Measurements from ENCODE around the gene CCDC6.
"Not testable (repeated sequence)": the region's sequence is repeated elsewhere in the genome, so short reads cannot be mapped to it uniquely, and the experiment has no call there.

CCDC6 gene

DNA sequence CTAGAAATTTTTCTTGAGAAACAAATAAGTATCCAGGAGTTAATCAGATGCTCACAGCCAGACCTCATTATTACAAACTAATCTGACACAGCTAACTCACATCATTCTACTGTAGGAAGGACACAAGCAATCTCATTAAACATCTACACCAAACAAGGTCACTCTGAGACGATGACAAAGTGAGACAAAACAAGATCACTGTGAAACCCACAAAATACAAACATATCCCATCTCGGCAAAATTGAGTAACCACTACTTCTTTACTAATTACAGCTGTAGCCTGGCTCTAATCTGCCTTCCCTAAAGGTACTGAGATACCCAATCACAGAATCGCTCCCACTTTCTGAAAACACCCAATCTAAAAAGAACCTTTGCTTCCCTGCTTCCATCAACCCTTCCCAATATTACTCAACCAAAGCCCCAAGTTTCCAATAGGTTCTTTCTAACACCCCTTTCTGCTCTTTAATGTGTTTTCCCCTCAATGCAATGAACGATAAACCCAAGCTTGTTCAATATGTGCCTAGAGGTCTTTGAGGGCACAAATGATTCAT, 26.9 kb downstream of the CCDC6 start:
- DNase-seq, result no peak

DNA sequence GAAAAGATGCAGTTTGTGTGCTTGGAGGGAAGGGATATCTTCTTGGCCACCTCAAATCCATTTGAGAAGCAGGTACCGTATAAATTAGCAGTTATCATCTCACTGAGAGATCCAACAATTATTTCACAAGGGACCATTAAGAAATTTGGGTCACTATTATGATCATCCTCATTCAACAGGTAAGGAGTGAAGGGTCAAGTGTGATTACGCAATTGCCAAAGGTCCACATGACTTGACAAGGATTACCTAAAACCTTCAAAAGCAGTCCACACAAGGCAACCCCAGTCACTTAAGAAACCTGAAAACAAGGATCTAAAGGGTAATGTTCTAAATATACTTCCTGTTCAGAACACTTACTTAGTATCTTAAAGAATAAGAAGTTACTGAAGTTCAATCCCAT, 27.4 kb downstream of the CCDC6 start:
- DNase-seq, result no peak

DNA sequence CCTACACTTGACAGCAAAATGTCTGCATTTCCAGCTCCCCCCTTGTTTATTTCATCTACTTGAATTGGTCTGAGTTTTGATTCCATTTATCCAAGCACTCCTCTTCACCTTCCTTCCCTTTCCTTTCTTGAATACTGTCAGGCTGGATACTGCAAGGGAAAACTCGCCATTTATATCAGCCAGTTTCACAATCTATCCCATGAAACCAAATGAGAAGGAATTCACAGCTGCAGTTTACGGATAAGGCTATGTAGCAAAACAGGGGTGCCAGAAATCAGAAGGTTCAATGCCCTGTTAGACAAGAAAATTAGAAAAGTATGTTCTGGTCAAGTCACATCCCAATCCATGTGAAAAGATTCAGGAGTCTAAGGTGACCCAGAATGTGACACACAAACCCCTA, 28.1 kb downstream of the CCDC6 start:
- DNase-seq, result no peak

DNA sequence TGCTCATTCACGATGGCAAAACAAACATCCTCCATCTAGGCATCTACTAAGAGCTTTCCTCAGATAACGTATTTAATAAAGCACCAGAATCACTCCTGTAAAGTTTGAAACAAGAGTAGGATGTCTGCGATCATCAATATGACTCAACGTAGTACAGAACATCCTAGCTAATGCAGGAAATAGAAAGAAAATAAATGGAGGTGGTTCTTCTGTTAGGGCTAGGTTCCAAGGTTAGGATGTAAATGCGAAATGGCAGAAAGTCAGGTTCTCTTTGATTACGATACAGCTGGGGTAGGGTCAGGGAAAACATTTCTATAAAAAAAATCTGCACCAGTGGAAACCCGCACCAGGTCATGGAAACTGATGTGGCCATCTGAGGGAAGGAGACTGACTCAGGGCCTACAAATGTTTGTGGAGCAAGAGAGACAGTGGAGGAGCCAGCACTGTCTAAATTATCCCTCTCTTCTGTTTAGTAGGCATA, 29.1 kb downstream of the CCDC6 start:
- DNase-seq, result no peak

DNA sequence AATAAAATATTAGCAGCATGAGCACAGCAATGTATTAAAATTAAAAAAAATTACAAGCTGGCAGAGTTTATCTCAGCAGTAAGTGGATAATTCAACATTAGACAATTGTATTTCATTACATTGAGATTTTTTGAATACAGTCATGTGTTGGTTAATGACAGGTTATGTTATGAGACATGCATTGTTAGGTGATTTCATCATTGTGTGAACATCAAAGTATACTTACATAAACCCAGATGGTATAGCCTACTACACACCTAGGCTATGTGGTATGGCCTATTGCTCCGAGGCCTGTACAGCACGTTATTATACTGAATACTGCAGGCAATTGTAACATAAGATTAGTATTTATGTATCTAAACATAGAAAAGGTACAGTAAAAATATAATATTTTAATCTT, 29.7 kb downstream of the CCDC6 start:
- no peak for DNase-seq

DNA sequence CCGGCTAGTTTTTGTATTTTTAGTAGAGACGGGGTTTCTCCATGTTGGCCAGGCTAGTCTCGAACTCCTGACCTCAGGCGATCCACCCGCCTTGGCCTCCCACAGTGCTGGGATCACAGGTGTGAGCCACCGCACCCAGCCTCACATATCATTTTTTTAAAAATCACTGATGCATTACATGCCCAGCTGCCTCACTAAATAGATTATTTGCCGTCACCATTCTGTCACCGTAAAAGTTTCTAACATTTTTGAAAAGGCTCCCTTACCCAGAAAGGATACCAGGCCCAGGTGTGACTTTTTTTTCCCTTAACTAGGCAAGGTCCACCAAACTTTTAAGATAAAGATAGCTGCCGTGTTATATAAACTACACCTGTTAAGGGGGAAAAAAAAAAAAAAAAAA, 30.1 kb downstream of the CCDC6 start:
- DNase-seq, result not testable (repeated sequence)

DNA sequence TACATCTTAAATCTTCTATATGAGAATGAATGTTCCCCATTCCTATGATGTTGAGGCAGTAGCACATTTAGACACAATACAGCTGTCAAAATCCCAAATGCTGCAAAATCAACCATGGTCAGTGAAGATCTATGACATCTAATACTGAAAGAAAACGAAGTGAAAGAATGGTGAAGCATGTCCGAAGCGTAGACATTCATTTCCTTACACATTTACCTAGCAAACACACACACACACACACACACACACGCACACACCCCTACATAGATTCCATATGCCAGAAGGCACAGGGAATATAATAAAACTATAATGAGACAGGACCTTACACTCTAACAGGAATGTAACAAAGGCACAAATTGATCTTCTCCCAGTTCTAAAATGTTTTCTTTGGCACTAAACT, 32.5 kb downstream of the CCDC6 start:
- no peak for DNase-seq

DNA sequence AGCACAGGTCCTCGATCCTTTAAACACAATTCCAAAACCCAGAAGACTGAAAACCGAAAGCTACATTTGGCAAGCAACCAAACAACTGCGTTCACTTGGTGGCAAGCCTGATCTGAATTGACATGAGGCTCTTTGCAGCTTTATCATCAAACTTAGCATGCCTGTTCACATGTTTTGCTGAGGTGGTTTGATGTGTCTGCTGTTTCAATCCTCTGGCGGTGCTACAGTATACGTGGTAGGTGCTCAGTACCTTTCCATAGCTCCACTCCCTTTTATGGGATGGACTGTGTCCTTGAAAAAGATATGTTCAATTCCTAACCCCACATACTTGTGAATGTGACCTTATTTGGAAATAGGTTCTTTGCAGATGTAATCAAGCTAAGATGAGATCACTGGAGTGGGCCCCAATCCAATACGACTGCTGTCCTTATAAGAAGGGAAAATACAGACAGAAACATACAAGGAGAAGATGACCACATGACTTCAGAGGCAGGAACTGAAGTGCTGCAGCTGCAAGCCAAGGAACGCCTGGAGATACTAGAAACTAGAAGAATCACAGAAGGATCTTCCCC, 33.4 kb downstream of the CCDC6 start:
- no peak for DNase-seq

DNA sequence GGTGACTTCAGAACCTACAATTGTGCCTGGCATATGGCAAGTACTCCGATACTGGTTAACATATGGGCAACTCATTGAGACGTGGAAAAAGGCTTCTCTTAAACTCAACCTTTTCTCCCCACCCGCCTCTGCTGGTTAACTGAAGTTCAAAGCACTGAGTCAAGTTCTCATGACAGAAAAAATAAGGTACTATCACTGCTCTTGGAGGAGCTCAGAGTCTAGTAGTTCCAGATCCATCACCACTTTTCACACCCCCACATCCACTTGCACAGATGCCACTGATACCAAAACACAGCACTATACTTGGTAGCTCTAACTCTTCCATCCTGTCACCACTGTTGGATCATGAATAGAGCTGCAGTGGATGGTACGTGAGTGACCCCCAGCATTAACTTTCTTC, 36.2 kb downstream of the CCDC6 start:
- DNase-seq, result no peak

DNA sequence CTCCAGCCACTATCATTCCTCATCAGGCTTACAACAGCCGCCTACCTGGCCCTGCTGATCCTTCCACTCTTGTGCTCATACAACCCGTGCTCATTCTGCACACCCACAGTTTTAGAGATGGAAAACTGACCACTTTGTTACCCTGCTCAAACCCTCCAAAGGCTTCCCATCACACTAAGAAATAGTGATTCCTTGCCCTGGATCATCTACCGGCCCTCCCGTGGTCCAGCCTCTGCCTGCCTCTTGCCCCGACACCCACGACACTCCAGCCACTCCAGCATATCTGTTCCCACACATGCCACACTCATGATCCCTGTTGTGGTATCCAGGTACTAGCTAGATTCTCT, 36.8 kb downstream of the CCDC6 start:
- no peak for DNase-seq

DNA sequence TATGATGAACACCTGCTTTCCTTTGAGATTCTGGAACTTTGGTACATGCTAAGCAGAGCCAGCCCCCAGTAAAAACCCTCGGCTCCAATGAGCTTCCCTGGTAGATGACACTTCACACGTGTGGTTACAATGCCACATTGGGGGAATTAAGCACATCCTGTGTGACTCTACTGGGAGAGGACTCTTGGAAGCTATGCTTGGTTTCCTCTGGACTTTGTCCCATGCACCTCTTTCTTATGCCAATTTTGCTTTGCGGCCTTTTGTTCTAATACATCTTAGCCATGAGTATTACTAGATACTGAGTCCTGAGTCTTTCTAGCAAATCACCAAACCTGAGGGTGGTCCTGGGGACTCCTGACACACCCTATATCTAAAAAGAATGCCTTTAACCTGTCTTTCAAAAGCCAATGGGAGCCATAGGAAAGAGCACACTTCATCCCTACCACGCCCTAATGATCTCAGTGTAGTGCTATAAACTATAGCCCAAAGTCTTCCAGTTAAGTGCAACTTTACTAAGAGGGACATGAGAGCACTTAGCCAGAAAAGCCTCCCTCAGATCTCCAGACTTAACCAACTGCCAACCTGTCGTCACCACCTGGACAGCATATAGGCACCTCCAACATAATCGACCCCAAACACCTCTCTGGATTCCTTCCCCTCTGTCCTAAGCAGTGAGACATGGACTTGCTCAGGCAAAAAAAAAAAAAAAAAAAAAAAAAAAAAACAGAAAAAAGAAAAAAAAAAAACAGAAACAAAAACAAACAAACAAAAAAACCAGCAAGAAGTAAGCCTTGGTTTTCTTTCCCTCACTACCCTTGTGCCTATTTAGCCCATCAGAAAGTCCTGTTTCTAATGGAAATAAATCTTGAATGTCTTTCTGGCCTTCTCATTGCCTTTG, 37.4 kb downstream of the CCDC6 start:
- DNase-seq, result no peak

DNA sequence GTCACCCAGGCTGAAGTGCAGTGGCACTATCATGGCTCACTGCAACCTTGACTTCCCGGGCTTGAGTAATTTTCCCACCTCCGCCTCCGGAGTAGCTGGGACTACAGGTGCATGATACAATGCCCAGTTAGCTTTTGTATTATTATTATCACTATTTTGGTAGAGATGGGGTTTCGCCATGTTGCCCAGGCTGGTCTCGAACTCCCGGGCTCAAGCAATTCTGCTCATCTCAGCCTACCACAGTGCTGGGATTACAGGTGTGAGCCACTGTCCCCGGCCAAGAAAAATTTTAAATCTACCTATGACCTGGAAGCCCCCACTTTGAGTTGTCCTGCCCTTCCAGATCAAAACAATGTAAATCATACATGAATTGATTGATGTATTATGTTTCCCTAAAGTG, 38.8 kb downstream of the CCDC6 start:
- DNase-seq, result no peak

DNA sequence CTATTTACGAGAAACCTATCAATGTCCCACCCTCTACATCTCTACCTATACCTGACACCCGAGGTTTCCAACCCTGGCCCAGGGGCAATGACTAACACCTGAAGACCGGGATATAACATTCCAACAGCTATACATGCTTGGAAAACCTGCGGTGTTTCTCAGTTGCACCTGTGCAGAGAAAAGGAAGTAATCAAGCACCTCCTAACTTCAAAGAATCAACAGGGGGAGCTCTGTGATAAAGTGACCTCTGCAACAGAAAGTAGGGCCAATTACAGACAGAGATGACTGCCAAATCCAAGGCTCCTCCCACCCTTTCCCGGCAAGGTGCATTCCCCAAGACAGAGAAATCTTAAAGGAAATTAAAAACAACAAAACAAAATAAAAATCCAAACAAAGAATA, 41.3 kb downstream of the CCDC6 start:
- DNase-seq, result no peak

DNA sequence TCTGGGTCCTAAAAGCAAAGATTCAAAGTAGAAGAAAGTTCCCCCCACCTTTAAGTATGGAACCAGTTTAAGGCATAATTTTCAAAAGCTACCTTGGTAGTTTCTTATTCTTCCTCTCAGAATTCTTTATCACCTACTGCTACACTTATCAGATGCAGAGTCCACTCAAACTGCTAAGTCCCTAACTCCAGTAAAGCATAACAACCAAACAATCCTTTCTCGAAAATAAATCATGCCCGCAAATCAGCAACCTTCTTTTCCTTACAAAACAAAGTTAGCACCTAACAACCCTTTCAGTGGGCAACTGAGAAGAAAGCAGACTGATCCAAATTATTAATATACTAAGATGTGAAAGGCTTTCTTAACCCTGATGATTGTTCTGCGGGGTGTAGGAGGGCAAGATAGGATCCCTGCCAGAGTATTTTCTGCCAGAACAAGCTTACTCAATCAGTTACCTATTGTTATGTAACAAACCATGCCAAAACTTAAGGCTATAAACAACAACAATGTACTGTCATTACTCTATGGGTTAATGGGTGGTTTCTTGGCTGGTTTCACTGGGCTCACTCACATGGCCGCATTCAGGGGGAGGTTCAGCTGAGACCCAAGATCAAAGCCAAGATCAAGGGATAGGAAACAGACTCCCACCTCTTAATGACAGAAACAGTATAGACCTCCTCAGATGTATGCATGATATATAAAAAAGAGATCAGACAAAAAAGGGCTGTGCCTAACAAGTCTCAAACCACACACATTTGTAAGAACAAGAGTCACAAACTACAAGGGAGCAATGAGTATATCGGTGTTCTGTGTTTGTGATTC, 42.0 kb downstream of the CCDC6 start:
- DNase-seq, result no peak

DNA sequence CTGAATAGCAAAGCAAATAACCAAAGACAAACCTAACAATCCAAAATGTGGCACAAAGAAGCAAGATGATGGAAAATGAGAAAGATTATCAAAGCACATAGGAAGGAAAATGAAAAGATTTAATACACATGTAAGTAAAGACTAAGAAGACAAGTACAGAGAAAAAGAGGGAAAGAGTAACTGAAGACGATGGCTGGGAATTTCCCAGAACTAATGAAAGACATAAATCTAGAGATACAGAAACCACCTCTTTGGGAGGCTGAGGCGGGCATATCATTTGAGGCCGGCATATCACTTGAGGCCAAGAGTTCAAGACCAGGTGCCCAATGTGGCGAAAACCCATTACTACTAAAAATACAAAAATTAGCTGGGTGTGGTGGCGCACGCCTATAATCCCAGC, 46.8 kb downstream of the CCDC6 start:
- no peak for DNase-seq

DNA sequence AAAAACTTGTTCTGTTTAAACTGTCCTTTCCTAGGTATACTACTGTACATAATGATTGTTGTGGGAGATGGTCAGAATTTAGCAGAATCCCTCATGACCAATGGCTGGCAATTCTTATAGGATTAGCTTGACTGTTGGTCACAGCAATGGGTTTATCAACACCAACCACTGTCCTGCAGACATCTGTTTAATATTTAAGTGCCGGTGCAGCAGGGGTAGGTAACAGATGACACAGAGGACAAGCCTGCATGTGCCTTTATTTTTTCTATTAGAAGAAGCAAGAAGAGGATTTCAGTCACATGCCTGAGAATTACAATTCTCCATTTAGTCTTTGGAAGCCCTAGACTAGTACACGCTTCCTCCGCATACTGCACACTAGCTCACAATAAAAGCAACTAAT, 48.4 kb downstream of the CCDC6 start:
- no peak for DNase-seq

DNA sequence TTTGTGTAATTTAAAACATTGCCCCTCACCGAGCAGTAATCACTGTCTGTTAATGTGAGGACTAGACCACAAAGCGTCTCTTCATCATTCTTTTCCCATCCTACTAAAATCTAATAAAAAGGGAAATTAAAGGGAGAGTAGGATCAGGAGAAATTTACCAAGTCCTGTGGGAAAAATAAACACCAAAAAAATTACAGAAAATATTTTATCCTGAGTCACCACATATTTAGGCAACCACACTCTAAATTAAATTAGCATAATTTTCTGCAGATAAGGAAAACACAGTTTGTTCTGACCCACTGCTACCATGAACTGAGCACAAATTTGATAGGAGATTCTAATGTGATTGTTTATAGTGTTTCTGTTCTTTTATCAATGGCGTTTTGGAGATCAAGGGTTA, 49.3 kb downstream of the CCDC6 start:
- DNase-seq, result no peak

DNA sequence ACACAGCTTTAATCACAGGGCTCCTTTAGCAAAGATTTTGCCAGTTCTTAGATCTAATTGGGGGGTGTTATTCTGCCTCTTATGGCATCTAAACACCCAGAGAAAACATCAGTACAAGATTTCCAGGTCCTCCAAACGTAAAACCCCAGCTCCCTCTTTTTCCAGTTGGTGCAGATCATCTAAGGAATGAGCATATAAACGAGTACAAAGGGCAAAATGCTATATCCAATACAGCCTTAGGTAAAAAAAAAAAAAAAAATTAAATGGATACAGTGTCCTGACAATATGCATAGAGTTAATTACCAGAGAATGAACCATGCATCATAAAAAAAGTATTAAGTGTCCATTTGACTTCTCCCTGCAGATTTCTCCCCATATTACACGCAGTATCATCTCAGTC, 50.3 kb downstream of the CCDC6 start:
- DNase-seq, result no peak

DNA sequence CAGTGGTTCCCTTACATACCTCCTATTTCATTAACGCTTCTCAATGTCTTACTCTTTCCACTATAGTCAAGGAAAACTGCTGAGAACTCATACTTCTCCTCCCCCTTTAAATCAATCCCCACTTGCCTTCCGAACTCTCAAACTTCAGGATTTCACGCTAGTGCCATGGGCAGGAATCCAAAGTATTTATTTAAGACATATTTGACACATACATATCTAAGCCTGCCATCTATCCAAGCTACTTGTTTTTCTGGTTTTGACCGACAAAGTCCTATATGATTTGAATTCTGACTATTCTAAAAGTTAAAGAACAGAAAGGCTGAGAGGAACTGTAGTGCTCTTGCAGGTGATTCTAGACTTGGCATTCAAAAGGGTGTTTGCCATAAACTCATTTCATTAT, 51.8 kb downstream of the CCDC6 start:
- DNase-seq, result no peak

DNA sequence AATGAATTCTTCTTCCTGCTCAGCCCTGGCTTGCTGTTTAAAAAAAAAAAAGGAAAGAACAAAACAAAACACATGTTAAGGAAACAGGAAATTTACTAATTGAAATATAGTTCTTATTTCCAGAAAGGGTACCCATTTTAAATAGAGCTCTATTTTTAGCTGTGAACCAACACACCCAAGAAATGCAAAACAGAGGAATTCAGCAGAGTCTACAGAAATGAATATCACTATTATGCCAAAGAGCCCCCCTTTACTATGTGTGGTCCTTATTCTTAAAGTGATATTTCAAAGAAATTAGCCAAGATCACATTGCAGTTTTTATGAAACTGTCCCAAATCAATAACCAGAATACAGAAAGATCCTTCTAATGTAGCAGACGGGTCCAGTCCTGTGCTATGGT, 53.7 kb downstream of the CCDC6 start:
- no peak for DNase-seq

DNA sequence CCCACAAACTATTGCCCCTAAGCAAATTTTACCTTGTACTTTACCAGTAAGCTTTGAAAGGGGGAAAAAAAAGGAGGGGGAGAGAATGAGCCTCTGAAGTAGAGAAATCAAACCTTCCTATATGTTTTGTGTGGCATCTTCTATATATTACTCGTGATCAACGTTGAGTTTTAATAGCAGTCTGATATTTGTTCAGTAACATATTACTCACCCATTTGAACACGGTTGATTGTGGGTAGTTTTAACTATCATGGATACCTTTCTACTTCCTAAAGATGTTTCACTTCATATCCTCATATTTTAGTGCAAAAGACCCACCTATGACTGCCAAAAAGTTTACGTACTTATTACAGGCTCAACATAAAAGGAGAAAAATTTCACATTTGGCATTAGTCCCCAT, 54.5 kb downstream of the CCDC6 start:
- DNase-seq, result no peak

DNA sequence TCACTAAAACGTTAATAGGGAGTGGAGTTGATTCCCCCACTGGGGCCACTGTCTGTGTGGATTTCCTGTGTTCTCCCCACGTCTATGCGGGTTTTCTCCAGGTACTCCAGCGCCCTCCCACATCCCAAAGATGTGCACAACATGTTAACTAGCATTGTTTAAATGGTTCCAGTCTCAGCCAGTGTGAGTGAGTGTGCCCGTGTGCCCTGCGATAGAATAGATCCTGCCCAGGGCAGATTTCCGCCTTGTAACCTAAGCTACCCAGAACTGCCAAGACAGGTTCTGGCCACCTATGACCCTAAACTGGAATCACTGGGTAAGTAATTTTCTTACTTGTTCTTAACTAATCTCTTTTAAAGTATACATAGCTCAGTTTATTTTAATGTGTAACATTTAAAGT, 58.5 kb downstream of the CCDC6 start:
- DNase-seq, result no peak

DNA sequence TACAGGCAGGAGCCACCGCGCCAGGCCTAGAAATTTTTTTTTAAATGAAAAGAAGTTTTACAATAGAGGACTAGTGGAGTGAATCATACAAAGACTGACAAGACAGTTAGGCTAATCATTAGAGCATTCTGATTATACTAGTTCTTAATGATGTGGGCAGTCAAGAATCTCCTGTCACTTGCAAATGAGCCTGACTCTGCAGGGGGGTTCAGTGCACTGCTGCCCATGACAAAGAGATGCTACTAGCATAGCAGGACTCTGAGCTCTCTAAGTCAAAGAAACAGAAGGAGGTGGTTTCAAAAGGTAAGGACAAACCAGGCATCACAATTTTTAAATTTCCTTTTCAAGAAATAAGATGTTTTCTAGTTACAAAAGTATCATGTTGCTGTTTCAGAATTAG, 59.0 kb downstream of the CCDC6 start:
- DNase-seq, result no peak

DNA sequence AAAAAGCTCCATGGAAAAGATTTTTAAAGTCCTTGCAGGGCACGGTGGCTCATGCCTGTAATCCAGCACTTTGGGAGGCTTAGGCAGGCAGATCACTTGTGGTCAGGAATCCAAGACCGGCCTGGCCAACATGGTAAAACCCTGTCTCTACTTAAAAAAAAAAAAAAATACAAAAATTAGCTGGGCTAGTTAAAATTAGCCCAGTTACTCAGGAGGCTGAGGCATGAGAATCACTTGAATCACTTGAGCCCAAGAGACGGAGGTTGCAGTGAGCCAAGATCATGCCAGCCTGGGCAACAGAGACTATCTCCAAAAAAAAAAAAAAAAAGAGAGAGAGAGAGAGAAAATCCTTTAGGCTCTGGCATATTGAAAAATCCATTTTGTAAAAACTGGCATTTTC, 61.9 kb downstream of the CCDC6 start:
- DNase-seq, result no peak
